Gastroesophageal sphincter (tissue), 3 donors: ENCODE measurements around the gene ACOT4.

Source experiments
- POLR2A ChIP-seq, 2 donors: fragments of 450-650 bp; IDR thresholded peaks; one replicate each; pipeline ENCODE4 v1.6.1; 2017; ENCODE audit warnings: antibody characterized with exemption in 2 of 2, mild to moderate bottlenecking in 2 of 2, moderate library complexity in 1 of 2
- TF ChIP-seq, protein P1 (sequence below), 4 experiments: fragments of 200-600 bp in 2 of 4; fragments of 450-650 bp in 2 of 4; sonication (generic) in 1 of 4; IDR thresholded peaks; one replicate each; pipeline ENCODE4 v1.5.1; 2017 to 2019; ENCODE audit warnings: antibody characterized with exemption in 4 of 4, mild to moderate bottlenecking in 2 of 4, moderate library complexity in 2 of 4

DNA sequence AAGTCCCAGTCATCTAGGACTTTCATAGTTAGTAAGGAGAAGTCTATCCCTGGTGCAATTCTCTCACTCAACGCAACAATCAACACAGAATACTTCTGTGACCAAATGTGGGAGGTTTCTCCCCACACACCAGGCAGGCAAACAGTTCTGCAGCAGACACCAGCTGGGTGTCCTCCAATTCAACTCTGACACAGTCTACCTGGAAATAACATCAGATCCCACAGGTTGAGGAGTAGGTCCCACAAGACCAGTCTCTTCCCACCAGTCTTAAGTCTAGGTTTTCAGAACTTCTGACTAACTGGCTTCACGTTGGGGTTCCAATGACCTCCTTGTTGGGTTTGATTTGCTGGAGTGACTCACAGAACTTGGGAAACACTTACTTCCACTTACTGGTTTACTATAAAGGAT lies 35.5 kb downstream of the ACOT4 start:
- TF ChIP-seq, protein P1, sequence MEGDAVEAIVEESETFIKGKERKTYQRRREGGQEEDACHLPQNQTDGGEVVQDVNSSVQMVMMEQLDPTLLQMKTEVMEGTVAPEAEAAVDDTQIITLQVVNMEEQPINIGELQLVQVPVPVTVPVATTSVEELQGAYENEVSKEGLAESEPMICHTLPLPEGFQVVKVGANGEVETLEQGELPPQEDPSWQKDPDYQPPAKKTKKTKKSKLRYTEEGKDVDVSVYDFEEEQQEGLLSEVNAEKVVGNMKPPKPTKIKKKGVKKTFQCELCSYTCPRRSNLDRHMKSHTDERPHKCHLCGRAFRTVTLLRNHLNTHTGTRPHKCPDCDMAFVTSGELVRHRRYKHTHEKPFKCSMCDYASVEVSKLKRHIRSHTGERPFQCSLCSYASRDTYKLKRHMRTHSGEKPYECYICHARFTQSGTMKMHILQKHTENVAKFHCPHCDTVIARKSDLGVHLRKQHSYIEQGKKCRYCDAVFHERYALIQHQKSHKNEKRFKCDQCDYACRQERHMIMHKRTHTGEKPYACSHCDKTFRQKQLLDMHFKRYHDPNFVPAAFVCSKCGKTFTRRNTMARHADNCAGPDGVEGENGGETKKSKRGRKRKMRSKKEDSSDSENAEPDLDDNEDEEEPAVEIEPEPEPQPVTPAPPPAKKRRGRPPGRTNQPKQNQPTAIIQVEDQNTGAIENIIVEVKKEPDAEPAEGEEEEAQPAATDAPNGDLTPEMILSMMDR (IDR thresholded peaks at IDR 0.05): no peak
- no peak for TF ChIP-seq POLR2A (IDR thresholded peaks at IDR 0.05)
